Psoas muscle (tissue), 8 donors: ENCODE results near the gene MARCHF10. TPM values are rescaled to one million over a fixed set of nuclear protein-coding genes. Genes with fewer than 3 reads are reported as not detected.

Experiments used
- ATAC-seq, 4 donors: fragments of 200-7000 bp; cut with Tn5 transposase; one replicate each; pipeline ENCODE4 v1.9.1; 2020; ENCODE audit warnings: moderate library complexity in 3 of 4, mild to moderate bottlenecking in 2 of 4
- DNase-seq, 2 donors: peaks; one replicate each; pipeline ENCODE4 v3.0.0-alpha.2; 2020
- H3K27ac ChIP-seq: fragments of 200-600 bp; one replicate; pipeline ENCODE4 v1.8.0; 2022
- H3K27me3 ChIP-seq, 3 donors: fragments of 200-600 bp in 1 of 3; one replicate each; pipeline versions ENCODE4 v1.6.1 to v1.8.0; 2013 to 2022; ENCODE audit warnings: low read length in 2 of 3, mild to moderate bottlenecking in 2 of 3, moderate library complexity in 1 of 3; ENCODE audit not compliant: insufficient read depth in 3 of 3
- H3K36me3 ChIP-seq, 2 donors: fragments of 200-600 bp in 1 of 2; one replicate each; pipeline versions ENCODE4 v1.6.1 to v1.8.0; 2013 to 2022; ENCODE audit warnings: low read depth in 1 of 2, mild to moderate bottlenecking in 1 of 2, moderate library complexity in 1 of 2; ENCODE audit not compliant: insufficient read depth in 1 of 2
- H3K4me1 ChIP-seq: fragments of 200-600 bp; one replicate; pipeline ENCODE4 v1.8.0; 2022
- H3K4me3 ChIP-seq: fragments of 200-600 bp; one replicate; pipeline ENCODE4 v1.8.0; 2022; ENCODE audit warnings: mild to moderate bottlenecking
- H3K9me3 ChIP-seq: fragments of 200-600 bp; one replicate; pipeline ENCODE4 v1.8.0; 2022
- CTCF ChIP-seq: fragments of 200-600 bp; IDR thresholded peaks from one replicate; pipeline ENCODE4 v1.8.0; 2022; ENCODE audit warnings: antibody characterized with exemption
- WGBS, 3 donors: extraction: QIAGEN DNeasy Blood & Tissue Kit; methylation state at CpG; one replicate each; pipeline versions ENCODE4 v1.1.6 to v1.1.7; 2013; 5-methylcytosine and 5-hydroxymethylcytosine counted together
- intact Hi-C, 2 donors: fragments of 100-400 bp; cut with DNase I; formaldehyde crosslinking; loops; one replicate each; pipeline versions ENCODE4 v1.11.0 to v1.14.2; 2022
- polyA plus RNA-seq, 3 donors: library from polyadenylated mRNA; stranded (reverse); fragments of 200-250 nt; gene quantifications; one replicate each; pipeline ENCODE4 v1.2.3, GENCODE V29; 2013
- total RNA-seq, 4 donors: library from RNA; stranded (reverse); fragmentation: NEBNext Ultra II Directional in 2 of 4; extraction: Animal tissue kit (Norgen Biotek cat#: 25700) in 2 of 4; gene quantifications; one replicate each; pipeline versions ENCODE4 v1.2.1 to v1.2.4, GENCODE V29; 2021 to 2023
- donor health status: healthy with polysubstance abuse.
- donor health status: DM: no; HTN: no; CAD: no; lungs with moderate emphysema.
- donor health status: Bipolar disorder and iron deficiency.
- donor health status: healthy.
- donor health status: DM: yes; HTN: yes; CAD: no.
- donor health status: DM: no; HTN: no; CAD: no.
- donor health status: DM: no; HTN: no; CAD: no.
- donor health status: DM: yes; HTN: yes; CAD: no.

The MARCHF10 gene
- total and polyA plus RNA-seq, 7 donors = 0.01 TPM; not detected in 6

- no peaks in the 10 kb centered on the region for H3K9me3 ChIP-seq
- DNase-seq = no peak
- H3K27me3 ChIP-seq = peaks cover 0 to 4% (median 2%) of the 10 kb centered on the region in 3 donors
- 90 to 93% (median 93%) methylated on average over 18 of the region's 18 CpGs for WGBS, 3 donors
- H3K4me1 ChIP-seq = no peaks in the 10 kb centered on the region
- no peaks in the 10 kb centered on the region for H3K36me3 ChIP-seq
- no peak for ATAC-seq
- no peak overlapping the region for H3K4me3 ChIP-seq
- intact Hi-C loops = no loop called here
- H3K27ac ChIP-seq = no peak overlapping the region
- TF ChIP-seq CTCF = no peak
These were observed 92.2 kb downstream of the MARCHF10 start for GRCh38 chr17:62715882-62716390.

DNA sequence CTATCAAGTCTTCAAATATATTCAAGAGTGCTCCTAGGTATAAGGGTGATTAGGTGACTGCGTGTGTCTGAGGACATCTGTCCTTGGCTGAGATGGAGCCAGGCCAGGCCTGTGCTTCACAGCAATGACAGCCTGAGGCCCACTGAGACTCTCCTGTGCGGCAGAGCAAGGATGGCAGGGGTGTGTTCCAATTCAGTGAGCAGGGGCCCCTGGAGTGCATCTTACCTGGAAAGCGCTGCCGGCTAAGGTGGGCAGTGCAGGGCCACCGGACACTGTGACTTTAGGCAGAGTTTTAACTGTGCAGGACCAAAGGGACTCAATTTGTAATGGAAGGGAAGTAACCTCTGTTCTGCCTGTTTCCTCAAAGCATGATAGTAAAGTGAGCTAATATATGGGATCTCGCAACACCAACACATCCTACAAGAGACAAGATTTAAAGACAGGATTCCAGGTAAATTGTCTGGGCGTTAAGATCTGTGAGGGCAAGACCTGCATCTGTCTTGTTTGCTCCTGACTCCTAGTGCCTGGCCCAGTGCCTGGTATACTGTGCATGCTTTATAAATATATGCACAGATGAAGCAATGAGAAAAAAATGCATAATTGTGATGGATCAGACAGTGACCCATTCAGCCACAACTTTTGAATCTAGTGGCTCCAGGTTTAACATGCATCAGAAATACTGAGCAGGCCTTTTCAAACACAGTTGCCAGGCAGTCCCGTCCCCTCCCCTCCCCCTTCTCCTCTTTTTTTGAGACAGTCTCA lies 93.9 kb downstream of the MARCHF10 start:
- DNase-seq = no peak
- WGBS, 3 donors = 92 to 93% (median 92%) methylated on average over 8 of the region's 8 CpGs
- ATAC-seq = no peak
- Histone ChIP-seq H3K4me3 (no peak overlapping the region), H3K36me3 (no peaks in the 10 kb centered on the region), H3K27me3 (peaks cover 0 to 2% (median 0%) of the 10 kb centered on the region in 3 donors), H3K9me3 (no peaks in the 10 kb centered on the region), H3K4me1 (no peaks in the 10 kb centered on the region), H3K27ac (no peak overlapping the region)
- no peak for TF ChIP-seq CTCF
- intact Hi-C loops = no loop called here

- 76 to 81% (median 78%) methylated on average over 17 of the region's 17 CpGs for WGBS, 3 donors
- ATAC-seq = no peak
These were observed 94.8 kb downstream of the MARCHF10 start for GRCh38 chr17:62713086-62713881.

GRCh38 chr17:62712171-62712581 lies 95.9 kb downstream of the MARCHF10 start:
- H3K27ac ChIP-seq = no peak overlapping the region
- intact Hi-C loops = no loop called here
- TF ChIP-seq CTCF = no peak
- no peaks in the 10 kb centered on the region for H3K36me3 ChIP-seq
- no peaks in the 10 kb centered on the region for H3K4me1 ChIP-seq
- no peaks in the 10 kb centered on the region for H3K9me3 ChIP-seq
- no peak overlapping the region for H3K4me3 ChIP-seq
- H3K27me3 ChIP-seq = no peaks in the 10 kb centered on the region
- WGBS, 3 donors = 53 to 71% (median 55%) methylated on average over 8 of the region's 8 CpGs
- ATAC-seq (no peak), DNase-seq (no peak)

More at GRCh38 chr17:62713086-62713881, 94.8 kb downstream of the MARCHF10 start:
- H3K27me3 ChIP-seq = peaks cover 0 to under 1% (median 0%) of the 10 kb centered on the region in 3 donors
- intact Hi-C loops = no loop called here
- H3K4me1 ChIP-seq = no peaks in the 10 kb centered on the region
- no peak for TF ChIP-seq CTCF
- H3K4me3 ChIP-seq = no peak overlapping the region
- H3K9me3 ChIP-seq = no peaks in the 10 kb centered on the region
- H3K36me3 ChIP-seq = no peaks in the 10 kb centered on the region
- no peak overlapping the region for H3K27ac ChIP-seq
- DNase-seq = no peak
